Measurements from ENCODE around the gene TEDC1.

The TEDC1 gene

GRCh38 chr14:105458571-105458970, 32.5 kb upstream of the TEDC1 start:
- Histone ChIP-seq H3K4me3 (ENCODE audit: low read length in 2 of 2) (no peak overlapping the region), H3K36me3 (ENCODE audit: control insufficient read depth in 2 of 2, insufficient read depth in 2 of 2, low read length in 2 of 2) (peaks cover 24 to 42% of the 10 kb centered on the region in 2 donors), H3K4me1 (ENCODE audit: control insufficient read depth in 2 of 2, insufficient read depth in 2 of 2, low read length in 2 of 2) (no peaks in the 10 kb centered on the region), H3K27ac (ENCODE audit: low read depth in 2 of 2, low read length in 2 of 2) (no peak overlapping the region), H3K9me3 (ENCODE audit: control insufficient read depth in 2 of 2, low read length in 2 of 2) (no peaks in the 10 kb centered on the region), H3K9ac (ENCODE audit: low read depth in 1 of 2, low read length in 2 of 2) (no peak overlapping the region), H3K27me3 (ENCODE audit: control insufficient read depth in 2 of 2, insufficient read depth in 2 of 2, low read length in 2 of 2) (no peaks in the 10 kb centered on the region)

GRCh38 chr14:105460116-105460515, 30.9 kb upstream of the TEDC1 start:
- H3K4me1 ChIP-seq (ENCODE audit: control insufficient read depth in 2 of 2, insufficient read depth in 2 of 2, low read length in 2 of 2): no peaks in the 10 kb centered on the region
- peaks cover 30 to 50% of the 10 kb centered on the region in 2 donors for H3K36me3 ChIP-seq (ENCODE audit: control insufficient read depth in 2 of 2, insufficient read depth in 2 of 2, low read length in 2 of 2)
- no peaks in the 10 kb centered on the region for H3K9me3 ChIP-seq (ENCODE audit: control insufficient read depth in 2 of 2, low read length in 2 of 2)
- no peak overlapping the region for H3K9ac ChIP-seq (ENCODE audit: low read depth in 1 of 2, low read length in 2 of 2)
- H3K27me3 ChIP-seq (ENCODE audit: control insufficient read depth in 2 of 2, insufficient read depth in 2 of 2, low read length in 2 of 2): no peaks in the 10 kb centered on the region
- H3K27ac ChIP-seq (ENCODE audit: low read depth in 2 of 2, low read length in 2 of 2): no peak overlapping the region
- H3K4me3 ChIP-seq (ENCODE audit: low read length in 2 of 2): no peak overlapping the region

GRCh38 chr14:105460616-105461015, 30.4 kb upstream of the TEDC1 start:
- peaks cover 26 to 50% of the 10 kb centered on the region in 2 donors for H3K36me3 ChIP-seq (ENCODE audit: control insufficient read depth in 2 of 2, insufficient read depth in 2 of 2, low read length in 2 of 2)

GRCh38 chr14:105461903-105462302, 29.1 kb upstream of the TEDC1 start:
- no peak overlapping the region for H3K4me3 ChIP-seq (ENCODE audit: low read length in 2 of 2)
- no peak overlapping the region for H3K9ac ChIP-seq (ENCODE audit: low read depth in 1 of 2, low read length in 2 of 2)
- peaks cover 32 to 45% of the 10 kb centered on the region in 2 donors for H3K36me3 ChIP-seq (ENCODE audit: control insufficient read depth in 2 of 2, insufficient read depth in 2 of 2, low read length in 2 of 2)
- no peak overlapping the region for H3K27ac ChIP-seq (ENCODE audit: low read depth in 2 of 2, low read length in 2 of 2)
- no peaks in the 10 kb centered on the region for H3K4me1 ChIP-seq (ENCODE audit: control insufficient read depth in 2 of 2, insufficient read depth in 2 of 2, low read length in 2 of 2)
- no peaks in the 10 kb centered on the region for H3K9me3 ChIP-seq (ENCODE audit: control insufficient read depth in 2 of 2, low read length in 2 of 2)
- no peaks in the 10 kb centered on the region for H3K27me3 ChIP-seq (ENCODE audit: control insufficient read depth in 2 of 2, insufficient read depth in 2 of 2, low read length in 2 of 2)

More at GRCh38 chr14:105460616-105461015, 30.4 kb upstream of the TEDC1 start:
- no peak overlapping the region for H3K27ac ChIP-seq (ENCODE audit: low read depth in 2 of 2, low read length in 2 of 2)
- H3K4me1 ChIP-seq (ENCODE audit: control insufficient read depth in 2 of 2, insufficient read depth in 2 of 2, low read length in 2 of 2): no peaks in the 10 kb centered on the region
- no peak overlapping the region for H3K9ac ChIP-seq (ENCODE audit: low read depth in 1 of 2, low read length in 2 of 2)
- H3K9me3 ChIP-seq (ENCODE audit: control insufficient read depth in 2 of 2, low read length in 2 of 2): no peaks in the 10 kb centered on the region
- no peaks in the 10 kb centered on the region for H3K27me3 ChIP-seq (ENCODE audit: control insufficient read depth in 2 of 2, insufficient read depth in 2 of 2, low read length in 2 of 2)
- no peak overlapping the region for H3K4me3 ChIP-seq (ENCODE audit: low read length in 2 of 2)

- no peak overlapping the region for H3K27ac ChIP-seq (ENCODE audit: low read depth in 2 of 2, low read length in 2 of 2)
- H3K27me3 ChIP-seq (ENCODE audit: control insufficient read depth in 2 of 2, insufficient read depth in 2 of 2, low read length in 2 of 2): no peaks in the 10 kb centered on the region
- H3K4me3 ChIP-seq (ENCODE audit: low read length in 2 of 2): no peak overlapping the region
- H3K36me3 ChIP-seq (ENCODE audit: control insufficient read depth in 2 of 2, insufficient read depth in 2 of 2, low read length in 2 of 2): peaks cover 34 to 42% of the 10 kb centered on the region in 2 donors
- no peak overlapping the region for H3K9ac ChIP-seq (ENCODE audit: low read depth in 1 of 2, low read length in 2 of 2)
- H3K9me3 ChIP-seq (ENCODE audit: control insufficient read depth in 2 of 2, low read length in 2 of 2): no peaks in the 10 kb centered on the region
- H3K4me1 ChIP-seq (ENCODE audit: control insufficient read depth in 2 of 2, insufficient read depth in 2 of 2, low read length in 2 of 2): no peaks in the 10 kb centered on the region
These were observed 26.5 kb upstream of the TEDC1 start for GRCh38 chr14:105464501-105464900.

- Histone ChIP-seq H3K9ac (ENCODE audit: low read depth in 1 of 2, low read length in 2 of 2) (no peak overlapping the region), H3K4me3 (ENCODE audit: low read length in 2 of 2) (no peak overlapping the region), H3K36me3 (ENCODE audit: control insufficient read depth in 2 of 2, insufficient read depth in 2 of 2, low read length in 2 of 2) (peaks cover 30 to 38% of the 10 kb centered on the region in 2 donors), H3K4me1 (ENCODE audit: control insufficient read depth in 2 of 2, insufficient read depth in 2 of 2, low read length in 2 of 2) (no peaks in the 10 kb centered on the region), H3K9me3 (ENCODE audit: control insufficient read depth in 2 of 2, low read length in 2 of 2) (no peaks in the 10 kb centered on the region), H3K27me3 (ENCODE audit: control insufficient read depth in 2 of 2, insufficient read depth in 2 of 2, low read length in 2 of 2) (no peaks in the 10 kb centered on the region), H3K27ac (ENCODE audit: low read depth in 2 of 2, low read length in 2 of 2) (no peak overlapping the region)
These were observed 25.6 kb upstream of the TEDC1 start for GRCh38 chr14:105465209-105466031.

- H3K36me3 ChIP-seq (ENCODE audit: control insufficient read depth in 2 of 2, insufficient read depth in 2 of 2, low read length in 2 of 2): peaks cover 18 to 25% of the 10 kb centered on the region in 2 donors
- H3K4me1 ChIP-seq (ENCODE audit: control insufficient read depth in 2 of 2, insufficient read depth in 2 of 2, low read length in 2 of 2): no peaks in the 10 kb centered on the region
These were observed 24.4 kb upstream of the TEDC1 start for GRCh38 chr14:105466531-105467248.

GRCh38 chr14:105467249-105467941, 23.7 kb upstream of the TEDC1 start:
- Histone ChIP-seq H3K27me3 (ENCODE audit: control insufficient read depth in 2 of 2, insufficient read depth in 2 of 2, low read length in 2 of 2) (no peaks in the 10 kb centered on the region), H3K4me3 (ENCODE audit: low read length in 2 of 2) (no peak overlapping the region), H3K27ac (ENCODE audit: low read depth in 2 of 2, low read length in 2 of 2) (no peak overlapping the region), H3K9ac (ENCODE audit: low read depth in 1 of 2, low read length in 2 of 2) (no peak overlapping the region), H3K4me1 (ENCODE audit: control insufficient read depth in 2 of 2, insufficient read depth in 2 of 2, low read length in 2 of 2) (no peaks in the 10 kb centered on the region), H3K36me3 (ENCODE audit: control insufficient read depth in 2 of 2, insufficient read depth in 2 of 2, low read length in 2 of 2) (peaks cover 18 to 25% of the 10 kb centered on the region in 2 donors), H3K9me3 (ENCODE audit: control insufficient read depth in 2 of 2, low read length in 2 of 2) (no peaks in the 10 kb centered on the region)

More at GRCh38 chr14:105466531-105467248, 24.4 kb upstream of the TEDC1 start:
- Histone ChIP-seq H3K9ac (ENCODE audit: low read depth in 1 of 2, low read length in 2 of 2) (no peak overlapping the region), H3K27me3 (ENCODE audit: control insufficient read depth in 2 of 2, insufficient read depth in 2 of 2, low read length in 2 of 2) (no peaks in the 10 kb centered on the region), H3K27ac (ENCODE audit: low read depth in 2 of 2, low read length in 2 of 2) (no peak overlapping the region), H3K9me3 (ENCODE audit: control insufficient read depth in 2 of 2, low read length in 2 of 2) (no peaks in the 10 kb centered on the region), H3K4me3 (ENCODE audit: low read length in 2 of 2) (no peak overlapping the region)

GRCh38 chr14:105467942-105468471, 23.0 kb upstream of the TEDC1 start:
- Histone ChIP-seq H3K36me3 (ENCODE audit: control insufficient read depth in 2 of 2, insufficient read depth in 2 of 2, low read length in 2 of 2) (peaks cover 18 to 21% of the 10 kb centered on the region in 2 donors), H3K4me3 (ENCODE audit: low read length in 2 of 2) (no peak overlapping the region)

More at GRCh38 chr14:105467942-105468471, 23.0 kb upstream of the TEDC1 start:
- Histone ChIP-seq H3K9ac (ENCODE audit: low read depth in 1 of 2, low read length in 2 of 2) (no peak overlapping the region), H3K4me1 (ENCODE audit: control insufficient read depth in 2 of 2, insufficient read depth in 2 of 2, low read length in 2 of 2) (peaks cover 0 to 1% of the 10 kb centered on the region in 2 donors), H3K27ac (ENCODE audit: low read depth in 2 of 2, low read length in 2 of 2) (no peak overlapping the region), H3K27me3 (ENCODE audit: control insufficient read depth in 2 of 2, insufficient read depth in 2 of 2, low read length in 2 of 2) (no peaks in the 10 kb centered on the region), H3K9me3 (ENCODE audit: control insufficient read depth in 2 of 2, low read length in 2 of 2) (no peaks in the 10 kb centered on the region)

All from mucosa of rectum (tissue), 2 donors.